GM23338 (cell line): ENCODE results near the gene RPL7A. TPM values are rescaled to one million over a fixed set of nuclear protein-coding genes. Genes with fewer than 3 reads are reported as not detected.
A peak's percentile ranks its signal among the peaks of the same experiment; 100 is the strongest.

ENCODE experiments used
- ATAC-seq: fragments of 200-7000 bp; cut with Tn5 transposase; 3 replicates; pipeline ENCODE4 v1.9.1; 2020
- DNase-seq: peaks from one replicate; pipeline ENCODE4 v3.0.0-alpha.2; 2015; ENCODE audit warnings: low spot score
- H2AFZ ChIP-seq: fragments of 200-600 bp; sonication (generic); 2 replicates; pipeline ENCODE4 v1.8.0; 2016; ENCODE audit warnings: antibody characterized with exemption, mild to moderate bottlenecking, moderate library complexity
- H3F3A ChIP-seq: fragments of 200-600 bp; sonication (generic); replicated peaks from 2 replicates; pipeline ENCODE4 v1.8.0; 2017; ENCODE audit warnings: antibody characterized with exemption, mixed run types, low read depth
- H3K27ac ChIP-seq: fragments of 200-600 bp; sonication (generic); 2 replicates; pipeline ENCODE4 v1.6.1; 2016; ENCODE audit warnings: low read depth
- H3K27me3 ChIP-seq: fragments of 200-600 bp; sonication (generic); 2 replicates; pipeline ENCODE4 v1.8.0; 2016; ENCODE audit warnings: mild to moderate bottlenecking, mixed run types, moderate library complexity; ENCODE audit not compliant: insufficient read depth
- H3K36me3 ChIP-seq: fragments of 200-600 bp; sonication (generic); 2 replicates; pipeline ENCODE4 v1.8.0; 2016; ENCODE audit warnings: mild to moderate bottlenecking; ENCODE audit not compliant: insufficient read depth
- H3K4me1 ChIP-seq: fragments of 200-600 bp; sonication (generic); 2 replicates; pipeline ENCODE4 v1.8.0; 2016; ENCODE audit warnings: mild to moderate bottlenecking, moderate library complexity; ENCODE audit not compliant: insufficient read depth
- H3K4me2 ChIP-seq: fragments of 200-600 bp; sonication (generic); 2 replicates; pipeline ENCODE4 v1.7.1; 2017; ENCODE audit warnings: mixed run types
- H3K4me3 ChIP-seq: fragments of 200-600 bp; sonication (generic); 2 replicates; pipeline ENCODE4 v1.6.1; 2016; ENCODE audit warnings: mixed run types
- H3K79me2 ChIP-seq: fragments of 200-600 bp; sonication (generic); replicated peaks from 2 replicates; pipeline ENCODE4 v1.8.0; 2017; ENCODE audit warnings: mild to moderate bottlenecking; ENCODE audit not compliant: insufficient read depth
- H3K9me2 ChIP-seq: fragments of 200-600 bp; sonication (generic); 2 replicates; pipeline ENCODE4 v1.8.0; 2017; ENCODE audit not compliant: insufficient read depth
- H4K20me1 ChIP-seq: fragments of 200-600 bp; sonication (generic); replicated peaks from 2 replicates; pipeline ENCODE4 v1.8.0; 2017; ENCODE audit warnings: mild to moderate bottlenecking; ENCODE audit not compliant: insufficient read depth
- H3K27ac Mint-ChIP-seq: 2 replicates; pipeline ENCODE4 v1.8.0; 2020; ENCODE audit warnings: inconsistent platforms, mild to moderate bottlenecking, moderate library complexity, mixed read lengths
- H3K27me3 Mint-ChIP-seq: 3 replicates; pipeline ENCODE4 v1.8.0; 2022; ENCODE audit warnings: low read depth, mild to moderate bottlenecking, moderate library complexity, mixed read lengths, inconsistent platforms; ENCODE audit not compliant: insufficient read depth, poor library complexity
- H3K36me3 Mint-ChIP-seq: 3 replicates; pipeline ENCODE4 v1.8.0; 2021; ENCODE audit warnings: low read depth, mild to moderate bottlenecking, inconsistent platforms, moderate library complexity, mixed read lengths
- H3K4me1 Mint-ChIP-seq: 3 replicates; pipeline ENCODE4 v1.8.0; 2020; ENCODE audit warnings: mild to moderate bottlenecking, inconsistent platforms, mixed read lengths
- H3K4me3 Mint-ChIP-seq: 3 replicates; pipeline ENCODE4 v1.8.0; 2021; ENCODE audit warnings: moderate library complexity, mild to moderate bottlenecking, inconsistent platforms, mixed read lengths
- H3K9me3 Mint-ChIP-seq: 3 replicates; pipeline ENCODE4 v1.8.0; 2020; ENCODE audit warnings: moderate library complexity, mild to moderate bottlenecking, inconsistent platforms, mixed read lengths
- CREB1 ChIP-seq: fragments of 250-450 bp; sonication (Bioruptor Pico); IDR thresholded peaks from 2 replicates; pipeline ENCODE4 v1.5.0; 2020; ENCODE audit warnings: low read depth, mild to moderate bottlenecking, moderate library complexity
- CTCF ChIP-seq, 2 experiments: fragments of 200-600 bp in 1 of 2; sonication (generic) in 1 of 2; conservative IDR thresholded peaks; 2 replicates each; pipeline versions ENCODE4 v1.5.1 to v1.6.1; 2016 to 2017; ENCODE audit warnings: antibody characterized with exemption in 2 of 2, low read depth in 2 of 2, mild to moderate bottlenecking in 2 of 2, moderate library complexity in 1 of 2
- EZH2 ChIP-seq: fragments of 200-600 bp; sonication (generic); IDR thresholded peaks from one replicate; pipeline ENCODE4 v1.8.0; 2017; ENCODE audit warnings: antibody characterized with exemption, mild to moderate bottlenecking, low read depth; ENCODE audit not compliant: unreplicated experiment
- EZH2phosphoT487 ChIP-seq: fragments of 200-600 bp; sonication (generic); IDR thresholded peaks from one replicate; pipeline ENCODE4 v1.8.1; 2018; ENCODE audit warnings: antibody characterized with exemption; ENCODE audit not compliant: unreplicated experiment
- JUNB ChIP-seq: IDR thresholded peaks from one replicate; pipeline ENCODE4 v1.6.1; 2016; ENCODE audit warnings: antibody characterized with exemption; ENCODE audit not compliant: unreplicated experiment
- NANOG ChIP-seq: IDR thresholded peaks from 2 replicates; pipeline ENCODE4 v1.6.1; 2016; ENCODE audit warnings: antibody characterized with exemption, borderline replicate concordance
- POLR2AphosphoS5 ChIP-seq: IDR thresholded peaks from 2 replicates; pipeline ENCODE4 v1.6.1; 2016; ENCODE audit warnings: antibody characterized with exemption, low read depth
- REST ChIP-seq: IDR thresholded peaks from one replicate; pipeline ENCODE4 v1.6.1; 2018; ENCODE audit warnings: antibody characterized with exemption; ENCODE audit not compliant: unreplicated experiment
- STAT1 ChIP-seq: IDR thresholded peaks from one replicate; pipeline ENCODE4 v1.6.1; 2016; ENCODE audit warnings: antibody characterized with exemption; ENCODE audit not compliant: unreplicated experiment
- ZNF114 ChIP-seq: fragments of 250-450 bp; sonication (Bioruptor Pico); IDR thresholded peaks from 2 replicates; pipeline ENCODE4 v1.5.0; 2020; ENCODE audit warnings: mild to moderate bottlenecking, moderate library complexity
- ZNF331 ChIP-seq: fragments of 250-450 bp; sonication (Bioruptor Pico); IDR thresholded peaks from 2 replicates; pipeline ENCODE4 v1.5.0; 2020; ENCODE audit warnings: low read depth, mild to moderate bottlenecking, moderate library complexity
- polyA plus RNA-seq: library from polyadenylated mRNA; unstranded; fragments of >200 nt; fragmentation: Nextera tagmentation; extraction: Ambion mirVana; gene quantifications from 2 replicates; pipeline ENCODE4 v1.2.1, GENCODE V29; 2016
- total RNA-seq: library from RNA; depleted of rRNA; stranded (reverse); fragments of >200 nt; shearing (Covaris generic); gene quantifications from 2 replicates; pipeline ENCODE4 v1.2.3, GENCODE V29; 2014

RPL7A gene
- total and polyA plus RNA-seq, 2 experiments from 2014 or later = 1,644 to 2,020 TPM

GRCh38 chr9:133345596-133345995, 2.4 kb upstream of the RPL7A start (continued):
- no peak for TF ChIP-seq CTCF (conservative IDR thresholded peaks at IDR 0.05; ENCODE audit: low read depth in 2 of 2)
- TF ChIP-seq STAT1 = no peak
- no peak for TF ChIP-seq ZNF114 (CRISPR knock-in tag)
- no peak for TF ChIP-seq EZH2phosphoT487
- TF ChIP-seq ZNF331 = no peak
- TF ChIP-seq POLR2AphosphoS5 = no peak
- no peak for TF ChIP-seq EZH2

GRCh38 chr9:133346021-133346785, 1.8 kb upstream of the RPL7A start:
- no peak overlapping the region for H3K27ac Mint-ChIP-seq
- no peak for DNase-seq
- peaks cover 87% of the 10 kb centered on the region for H3K36me3 Mint-ChIP-seq
- peak overlapping the region; percentile 94 for H3K4me3 Mint-ChIP-seq
- Histone ChIP-seq H3K9me2 (no peaks in the 10 kb centered on the region), H3K27ac (no peak overlapping the region), H3K4me2 (peak overlapping the region; percentile 97), H3K4me1 (peaks cover 16% of the 10 kb centered on the region), H2AFZ (no peak overlapping the region), H3K36me3 (peaks cover 34% of the 10 kb centered on the region), H3K79me2 (peaks cover 43% of the 10 kb centered on the region), H3K27me3 (no peaks in the 10 kb centered on the region), H3K4me3 (peak overlapping the region; percentile 98), H3F3A (peaks cover 41% of the 10 kb centered on the region), H4K20me1 (peaks cover 47% of the 10 kb centered on the region)
- H3K27me3 Mint-ChIP-seq = peaks cover 25% of the 10 kb centered on the region
- ATAC-seq = no peak
- no peaks in the 10 kb centered on the region; the same call in 1 of the 3 replicates for H3K9me3 Mint-ChIP-seq
- peaks cover 27% of the 10 kb centered on the region for H3K4me1 Mint-ChIP-seq
- no peak for TF ChIP-seq ZNF114 (CRISPR knock-in tag)
- no peak for TF ChIP-seq STAT1
- no peak for TF ChIP-seq JUNB
- no peak for TF ChIP-seq POLR2AphosphoS5
- no peak for TF ChIP-seq NANOG
- no peak for TF ChIP-seq EZH2
- TF ChIP-seq ZNF331 = no peak
- no peak for TF ChIP-seq REST
- no peak for TF ChIP-seq CREB1 (CRISPR knock-in tag)
- TF ChIP-seq CTCF (conservative IDR thresholded peaks at IDR 0.05; ENCODE audit: low read depth in 2 of 2) = no peak
